Cerebellar nuclear complex (tissue), 1 donor: Measurements from ENCODE around the gene E2F4.

ENCODE experiments used
- DNase-seq, 2 experiments: peaks; one replicate each; lab custom pipeline; 2025; lab: John Stamatoyannopoulos, UW

Gene E2F4

GRCh38 chr16:67157892-67158635, 33.9 kb upstream of the E2F4 start:
- DNase-seq, result no peak

- no peak for DNase-seq
Observed at GRCh38 chr16:67158637-67159600, 33.0 kb upstream of the E2F4 start.

DNA sequence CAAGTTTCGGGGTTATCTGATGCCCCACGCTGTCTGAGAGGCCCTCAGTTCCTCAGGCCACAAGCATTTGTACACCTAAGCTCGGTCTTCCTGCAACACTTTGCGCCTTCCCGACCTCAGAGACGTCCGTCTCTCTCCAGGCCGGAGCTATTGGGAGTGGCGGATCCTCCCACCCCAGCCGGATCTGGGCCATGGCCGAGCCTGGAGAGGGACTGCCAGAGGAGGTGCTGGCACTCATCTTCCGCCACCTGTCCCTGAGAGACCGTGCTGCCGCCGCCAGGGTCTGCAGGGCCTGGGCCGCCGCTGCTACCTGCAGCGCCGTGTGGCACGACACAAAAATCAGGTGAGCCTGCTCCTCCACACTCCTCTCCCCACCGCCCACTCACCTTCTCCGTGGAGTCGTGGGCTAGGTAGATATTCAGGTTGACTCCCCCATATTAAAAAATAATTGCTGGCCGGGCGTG, 30.3 kb upstream of the E2F4 start:
- peak in 1 of 2 experiments; percentile 27 for DNase-seq

- no peak for DNase-seq
Observed at GRCh38 chr16:67162506-67163163, 29.3 kb upstream of the E2F4 start.

- peak in 1 of 2 experiments; percentile 48 for DNase-seq
Observed at GRCh38 chr16:67163164-67163998, 28.6 kb upstream of the E2F4 start.

- DNase-seq, result no peak
Observed at GRCh38 chr16:67163999-67164558, 27.9 kb upstream of the E2F4 start.

DNA sequence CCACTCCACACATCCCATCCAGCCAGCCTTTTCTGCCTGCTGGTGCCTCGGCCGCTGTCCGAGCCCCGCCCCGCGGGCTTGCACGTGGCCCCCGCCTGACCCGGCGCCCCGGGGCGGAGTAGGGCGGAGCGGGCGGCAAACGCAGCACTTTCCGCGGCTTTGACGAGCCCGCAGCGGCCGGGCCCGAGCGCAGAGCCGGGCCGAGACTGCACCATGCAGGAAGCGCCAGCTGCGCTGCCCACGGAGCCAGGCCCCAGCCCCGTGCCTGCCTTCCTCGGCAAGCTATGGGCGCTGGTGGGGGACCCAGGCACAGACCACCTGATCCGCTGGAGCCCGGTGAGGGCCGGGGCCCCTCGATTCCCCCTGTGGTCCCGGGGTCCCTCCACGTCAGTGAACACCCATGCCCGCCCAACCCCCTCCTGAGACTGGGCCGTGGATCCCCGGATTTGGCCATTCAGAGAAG, 27.3 kb upstream of the E2F4 start, which contains the start of gene HSF4:
TSS of gene HSF4 (plus strand) at position 147 of the 463 bp plus-strand sequence. CDS start at position 214, 67 bp downstream.
- no peak for DNase-seq

- DNase-seq, result no peak
Observed at GRCh38 chr16:67165121-67166078, 26.6 kb upstream of the E2F4 start.

- DNase-seq, result no peak
Observed at GRCh38 chr16:67166110-67166547, 25.8 kb upstream of the E2F4 start.

DNA sequence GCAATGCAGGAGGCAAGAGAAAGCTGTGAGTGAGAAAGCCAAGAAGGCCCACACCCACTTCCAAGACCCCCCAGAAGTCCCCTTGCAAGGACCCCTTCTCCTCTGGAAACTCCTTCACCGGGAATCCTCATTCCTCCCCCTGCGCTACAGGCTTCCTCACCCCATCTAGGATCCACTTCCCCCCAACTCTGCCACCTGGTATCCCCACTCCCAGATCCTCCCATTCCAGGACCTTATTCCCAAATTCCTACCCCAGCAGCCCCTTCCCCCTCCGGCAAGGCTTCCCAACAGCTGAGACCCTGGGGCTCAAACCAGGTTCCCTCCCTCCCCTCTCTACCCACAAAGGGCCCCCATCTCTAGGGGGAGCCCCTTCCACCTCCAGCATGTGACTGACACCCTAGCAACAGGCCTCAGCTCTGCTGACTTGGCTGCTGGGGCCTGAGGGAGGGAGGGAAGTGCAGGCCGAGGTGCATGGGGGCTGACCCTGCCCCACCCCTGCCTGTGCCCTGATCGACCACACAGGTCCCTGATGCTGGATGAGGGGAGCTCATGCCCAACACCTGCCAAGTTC, 25.3 kb upstream of the E2F4 start:
- DNase-seq, result no peak

GRCh38 chr16:67167588-67167987, 24.4 kb upstream of the E2F4 start:
- no peak for DNase-seq

DNA sequence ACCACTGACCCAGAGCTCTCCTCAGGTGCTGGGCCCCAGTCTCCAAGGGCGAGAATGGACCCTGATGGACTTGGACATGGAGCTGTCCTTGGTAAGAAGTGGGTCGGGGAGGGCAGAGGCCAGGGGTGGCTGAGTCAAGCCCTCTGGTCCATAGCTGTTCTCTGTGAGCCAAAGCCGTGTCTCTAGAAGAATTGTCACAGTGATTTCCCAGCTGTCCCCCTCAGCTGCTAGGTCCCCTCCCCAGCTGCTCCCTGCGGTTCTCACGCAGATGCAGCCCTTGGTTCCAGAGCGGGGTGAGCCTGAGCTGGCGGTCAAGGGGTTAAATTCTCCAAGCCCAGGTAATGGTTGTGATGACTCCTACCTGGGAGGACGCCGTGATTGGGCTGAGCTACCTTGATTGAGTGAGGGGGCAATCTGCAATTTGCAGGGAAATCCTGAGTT, 22.9 kb upstream of the E2F4 start:
- DNase-seq, result no peak

GRCh38 chr16:67169642-67170167, 22.2 kb upstream of the E2F4 start:
- no peak for DNase-seq

DNA sequence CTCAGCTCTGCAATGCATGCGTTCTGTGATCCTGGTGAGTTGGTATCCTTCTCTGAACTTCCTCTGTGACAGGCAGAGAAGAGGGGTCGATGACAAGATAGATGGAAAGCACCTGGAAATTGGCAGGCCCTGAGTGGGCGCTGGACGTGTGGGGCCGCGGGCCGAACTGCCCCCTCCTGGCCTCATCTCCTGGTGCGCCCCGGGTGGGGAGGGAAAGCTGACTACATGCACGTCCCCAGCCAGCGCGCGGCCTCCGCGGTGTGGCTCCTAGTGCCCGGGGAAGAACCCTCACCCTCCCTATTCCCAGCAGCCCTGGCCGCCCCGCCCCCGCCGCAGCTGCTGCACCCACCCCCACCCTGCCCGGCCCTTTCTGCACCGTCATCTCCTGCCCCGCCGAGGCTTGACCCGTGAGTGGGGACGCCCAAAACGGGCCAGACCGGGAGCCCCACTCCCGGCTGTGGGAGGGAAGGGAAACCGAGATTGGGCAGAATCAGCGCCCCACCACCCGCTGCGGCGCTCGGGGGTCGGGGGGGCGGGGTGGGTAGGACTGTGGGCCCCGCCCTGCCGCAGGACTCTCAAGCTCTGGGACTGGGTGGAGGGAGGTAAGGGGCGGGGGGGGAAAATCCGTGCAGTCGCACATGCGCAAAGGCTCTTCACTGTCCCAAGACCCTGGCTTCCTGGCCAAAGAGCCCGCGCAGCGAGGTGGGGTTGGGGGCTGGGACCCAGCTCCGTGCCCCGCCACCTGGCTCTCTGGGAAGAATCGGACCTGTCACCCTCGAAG, 21.6 kb upstream of the E2F4 start, which contains the start of gene NOL3:
TSS of gene NOL3 (plus strand) at position 371 of the 781 bp plus-strand sequence.
- DNase-seq, result no peak

- no peak for DNase-seq
Observed at GRCh38 chr16:67170949-67171649, 20.9 kb upstream of the E2F4 start.

DNA sequence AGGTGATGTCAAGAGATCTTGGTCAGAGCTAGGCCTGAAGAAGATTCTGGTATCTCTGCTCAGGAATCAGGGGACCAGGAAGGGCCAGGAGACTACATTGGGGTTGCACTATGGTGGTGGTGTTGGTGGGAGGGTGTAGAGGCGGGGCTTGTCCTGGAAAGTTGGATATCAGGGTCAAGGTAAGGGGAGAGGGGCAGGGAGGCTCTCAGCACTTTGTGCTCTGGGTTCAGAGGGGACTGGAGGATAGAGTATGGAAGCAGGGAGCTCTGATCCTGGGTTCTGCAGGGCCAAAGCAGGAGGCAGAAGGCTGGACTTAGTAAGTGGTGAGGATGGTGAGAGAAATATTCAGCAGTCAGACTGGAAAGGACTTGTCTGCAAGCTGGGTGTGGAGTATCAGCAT, 18.6 kb upstream of the E2F4 start:
- DNase-seq, result no peak
